Measurements from ENCODE around the gene BCL2L11.
"Not testable (repeated sequence)": the region's sequence is repeated elsewhere in the genome, so short reads cannot be mapped to it uniquely, and the experiment has no call there.

Gene BCL2L11

DNA sequence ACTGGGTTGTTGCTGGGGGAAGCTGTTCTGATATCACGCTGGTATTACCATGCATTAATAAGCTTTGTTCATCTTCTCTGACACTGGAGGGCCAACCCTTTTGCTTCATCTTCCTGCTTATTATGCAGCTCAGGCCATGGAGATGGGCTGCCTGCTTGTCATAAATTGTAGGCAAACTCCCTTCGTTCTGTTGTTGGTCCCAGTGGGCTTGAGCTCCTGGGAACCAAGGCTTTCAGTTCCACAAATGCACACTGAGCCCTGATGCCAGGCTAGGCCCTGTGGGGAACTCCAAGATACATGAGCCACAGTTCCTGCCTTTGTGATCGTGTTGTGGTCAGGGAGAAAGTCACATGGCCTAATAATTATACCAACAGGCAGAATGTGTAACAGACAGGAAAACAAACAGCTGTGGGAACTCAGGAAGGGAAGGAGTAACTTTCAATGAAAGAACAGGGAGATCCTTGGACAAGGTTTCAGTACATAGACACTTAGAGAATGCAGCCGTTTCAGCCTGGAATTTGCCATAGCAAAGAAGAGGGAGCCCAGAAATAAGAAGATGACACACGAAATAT is 49.0 kb upstream of the BCL2L11 start (continued):
- TF ChIP-seq, protein P1, sequence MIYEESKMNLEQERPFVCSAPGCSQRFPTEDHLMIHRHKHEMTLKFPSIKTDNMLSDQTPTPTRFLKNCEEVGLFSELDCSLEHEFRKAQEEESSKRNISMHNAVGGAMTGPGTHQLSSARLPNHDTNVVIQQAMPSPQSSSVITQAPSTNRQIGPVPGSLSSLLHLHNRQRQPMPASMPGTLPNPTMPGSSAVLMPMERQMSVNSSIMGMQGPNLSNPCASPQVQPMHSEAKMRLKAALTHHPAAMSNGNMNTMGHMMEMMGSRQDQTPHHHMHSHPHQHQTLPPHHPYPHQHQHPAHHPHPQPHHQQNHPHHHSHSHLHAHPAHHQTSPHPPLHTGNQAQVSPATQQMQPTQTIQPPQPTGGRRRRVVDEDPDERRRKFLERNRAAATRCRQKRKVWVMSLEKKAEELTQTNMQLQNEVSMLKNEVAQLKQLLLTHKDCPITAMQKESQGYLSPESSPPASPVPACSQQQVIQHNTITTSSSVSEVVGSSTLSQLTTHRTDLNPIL (CRISPR knock-in tag; IDR thresholded peaks at IDR 0.05; ENCODE audit: low read depth): no peak
- TF ChIP-seq, protein P2, sequence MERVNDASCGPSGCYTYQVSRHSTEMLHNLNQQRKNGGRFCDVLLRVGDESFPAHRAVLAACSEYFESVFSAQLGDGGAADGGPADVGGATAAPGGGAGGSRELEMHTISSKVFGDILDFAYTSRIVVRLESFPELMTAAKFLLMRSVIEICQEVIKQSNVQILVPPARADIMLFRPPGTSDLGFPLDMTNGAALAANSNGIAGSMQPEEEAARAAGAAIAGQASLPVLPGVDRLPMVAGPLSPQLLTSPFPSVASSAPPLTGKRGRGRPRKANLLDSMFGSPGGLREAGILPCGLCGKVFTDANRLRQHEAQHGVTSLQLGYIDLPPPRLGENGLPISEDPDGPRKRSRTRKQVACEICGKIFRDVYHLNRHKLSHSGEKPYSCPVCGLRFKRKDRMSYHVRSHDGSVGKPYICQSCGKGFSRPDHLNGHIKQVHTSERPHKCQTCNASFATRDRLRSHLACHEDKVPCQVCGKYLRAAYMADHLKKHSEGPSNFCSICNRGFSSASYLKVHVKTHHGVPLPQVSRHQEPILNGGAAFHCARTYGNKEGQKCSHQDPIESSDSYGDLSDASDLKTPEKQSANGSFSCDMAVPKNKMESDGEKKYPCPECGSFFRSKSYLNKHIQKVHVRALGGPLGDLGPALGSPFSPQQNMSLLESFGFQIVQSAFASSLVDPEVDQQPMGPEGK (CRISPR knock-in tag; IDR thresholded peaks at IDR 0.05; ENCODE audit: borderline replicate concordance): no peak
- TF ChIP-seq, protein P3, sequence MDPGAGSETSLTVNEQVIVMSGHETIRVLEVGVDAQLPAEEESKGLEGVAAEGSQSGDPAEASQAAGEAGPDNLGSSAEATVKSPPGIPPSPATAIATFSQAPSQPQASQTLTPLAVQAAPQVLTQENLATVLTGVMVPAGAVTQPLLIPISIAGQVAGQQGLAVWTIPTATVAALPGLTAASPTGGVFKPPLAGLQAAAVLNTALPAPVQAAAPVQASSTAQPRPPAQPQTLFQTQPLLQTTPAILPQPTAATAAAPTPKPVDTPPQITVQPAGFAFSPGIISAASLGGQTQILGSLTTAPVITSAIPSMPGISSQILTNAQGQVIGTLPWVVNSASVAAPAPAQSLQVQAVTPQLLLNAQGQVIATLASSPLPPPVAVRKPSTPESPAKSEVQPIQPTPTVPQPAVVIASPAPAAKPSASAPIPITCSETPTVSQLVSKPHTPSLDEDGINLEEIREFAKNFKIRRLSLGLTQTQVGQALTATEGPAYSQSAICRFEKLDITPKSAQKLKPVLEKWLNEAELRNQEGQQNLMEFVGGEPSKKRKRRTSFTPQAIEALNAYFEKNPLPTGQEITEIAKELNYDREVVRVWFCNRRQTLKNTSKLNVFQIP (CRISPR knock-in tag; IDR thresholded peaks at IDR 0.05; ENCODE audit: borderline replicate concordance, low read depth): no peak
- TF ChIP-seq BACH2 (CRISPR knock-in tag; IDR thresholded peaks at IDR 0.05; ENCODE audit: borderline replicate concordance): no peak
- no peak for TF ChIP-seq PPARA (CRISPR knock-in tag; IDR thresholded peaks at IDR 0.05; ENCODE audit: borderline replicate concordance)

DNA sequence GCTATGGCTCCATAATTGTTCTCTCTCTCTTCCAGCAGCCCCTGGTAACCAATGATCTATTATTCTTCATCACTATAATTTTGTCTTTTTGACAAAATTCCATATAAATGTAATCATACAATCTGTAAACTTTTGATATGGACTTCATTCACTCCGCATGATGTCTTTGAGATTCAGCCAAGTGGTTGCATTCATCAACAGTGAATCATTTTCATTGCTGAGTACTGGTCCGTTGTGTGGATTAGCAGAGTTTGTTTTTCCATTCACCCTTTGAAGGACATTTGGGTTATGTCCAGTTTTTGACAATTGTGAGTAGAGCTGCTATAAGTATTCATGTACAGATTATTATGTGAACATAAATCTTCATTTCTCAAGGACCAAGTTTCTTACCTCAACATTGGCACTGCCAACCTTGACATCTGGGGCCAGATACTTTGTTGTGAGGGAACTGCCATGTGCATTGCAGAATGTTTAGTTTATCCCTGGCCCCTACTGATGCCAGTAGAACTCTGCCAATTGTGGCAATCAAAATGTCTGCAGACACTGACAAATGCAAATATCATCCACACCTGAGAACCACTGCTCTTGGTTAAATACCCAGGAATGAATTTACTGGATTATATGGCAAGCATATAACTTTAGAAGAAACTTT is 48.4 kb upstream of the BCL2L11 start:
- TF ChIP-seq ISL1 (CRISPR knock-in tag; IDR thresholded peaks at IDR 0.05): peak; percentile 74
- TF ChIP-seq, protein P2 (CRISPR knock-in tag; IDR thresholded peaks at IDR 0.05; ENCODE audit: borderline replicate concordance): no peak

DNA sequence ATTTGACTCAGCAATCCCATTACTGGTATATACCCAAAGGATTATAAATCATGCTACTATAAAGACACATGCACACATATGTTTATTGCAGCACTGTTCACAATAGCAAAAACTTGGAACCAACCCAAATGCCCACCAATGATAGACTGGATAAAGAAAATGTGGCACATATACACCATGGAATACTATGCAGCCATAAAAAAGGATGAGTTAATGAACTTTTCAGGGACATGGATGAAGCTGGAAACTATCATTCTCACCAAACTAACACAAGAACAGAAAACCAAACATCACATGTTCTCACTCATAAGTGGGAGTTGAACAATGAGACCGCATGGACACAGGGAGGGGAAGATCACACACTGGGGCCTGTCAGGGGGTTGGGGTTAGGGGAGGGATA is 38.1 kb upstream of the BCL2L11 start:
- not testable (repeated sequence) for ATAC-seq

More for the DNA sequence above, 48.4 kb upstream of the BCL2L11 start:
- peak; percentile 79 for ATAC-seq

DNA sequence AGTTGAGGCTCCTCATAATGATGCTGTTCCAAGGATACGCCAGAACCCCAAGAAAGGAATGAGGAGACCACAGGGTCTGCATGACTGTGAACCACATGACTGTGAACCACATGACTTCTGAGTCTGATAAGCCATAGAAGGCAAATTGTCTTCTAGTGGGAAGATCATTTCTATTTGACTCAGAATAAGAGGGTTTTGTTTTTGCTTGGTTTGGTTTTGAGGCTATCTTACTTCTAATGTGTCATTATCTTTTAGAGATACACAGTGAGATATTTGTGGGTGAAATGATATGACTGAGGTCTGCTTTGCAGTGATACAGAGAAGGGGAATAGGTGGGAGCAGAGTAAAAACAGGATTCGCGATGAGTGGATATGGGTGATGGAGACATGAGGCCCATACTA is 28.9 kb upstream of the BCL2L11 start:
- no peak for ATAC-seq
- TF ChIP-seq TCF4 (CRISPR knock-in tag; IDR thresholded peaks at IDR 0.05; ENCODE audit: borderline replicate concordance): no peak
- TF ChIP-seq, protein P3 (CRISPR knock-in tag; IDR thresholded peaks at IDR 0.05; ENCODE audit: borderline replicate concordance, low read depth): no peak

DNA sequence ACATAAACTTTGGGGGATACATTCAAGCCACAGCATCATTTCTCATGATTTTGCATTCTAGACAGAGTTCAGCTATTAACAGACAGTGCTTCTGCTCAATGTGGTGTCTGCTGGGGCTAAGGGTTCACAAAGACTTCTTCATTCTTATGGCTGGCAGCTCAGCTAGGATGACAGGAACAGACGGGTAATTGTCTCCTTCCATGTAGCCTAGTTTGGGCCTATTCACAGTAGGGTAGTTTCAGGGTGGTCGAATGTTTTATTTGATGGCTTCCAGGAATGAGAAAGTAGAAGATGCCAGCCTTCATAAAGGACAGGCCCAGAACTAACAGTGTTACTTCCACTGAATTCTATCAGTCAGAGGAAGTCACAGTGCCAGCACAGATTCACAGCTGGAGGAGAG is 26.0 kb upstream of the BCL2L11 start:
- ATAC-seq: no peak
- no peak for TF ChIP-seq ZNF70 (CRISPR knock-in tag; IDR thresholded peaks at IDR 0.05)
- no peak for TF ChIP-seq BACH2 (CRISPR knock-in tag; IDR thresholded peaks at IDR 0.05; ENCODE audit: borderline replicate concordance)
- TF ChIP-seq ZNF565 (CRISPR knock-in tag; conservative IDR thresholded peaks at IDR 0.05; ENCODE audit: low read depth): no peak
- TF ChIP-seq, protein P4, sequence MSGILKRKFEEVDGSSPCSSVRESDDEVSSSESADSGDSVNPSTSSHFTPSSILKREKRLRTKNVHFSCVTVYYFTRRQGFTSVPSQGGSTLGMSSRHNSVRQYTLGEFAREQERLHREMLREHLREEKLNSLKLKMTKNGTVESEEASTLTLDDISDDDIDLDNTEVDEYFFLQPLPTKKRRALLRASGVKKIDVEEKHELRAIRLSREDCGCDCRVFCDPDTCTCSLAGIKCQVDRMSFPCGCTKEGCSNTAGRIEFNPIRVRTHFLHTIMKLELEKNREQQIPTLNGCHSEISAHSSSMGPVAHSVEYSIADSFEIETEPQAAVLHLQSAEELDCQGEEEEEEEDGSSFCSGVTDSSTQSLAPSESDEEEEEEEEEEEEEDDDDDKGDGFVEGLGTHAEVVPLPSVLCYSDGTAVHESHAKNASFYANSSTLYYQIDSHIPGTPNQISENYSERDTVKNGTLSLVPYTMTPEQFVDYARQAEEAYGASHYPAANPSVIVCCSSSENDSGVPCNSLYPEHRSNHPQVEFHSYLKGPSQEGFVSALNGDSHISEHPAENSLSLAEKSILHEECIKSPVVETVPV (CRISPR knock-in tag; IDR thresholded peaks at IDR 0.05): no peak
- TF ChIP-seq, protein P3 (CRISPR knock-in tag; IDR thresholded peaks at IDR 0.05; ENCODE audit: borderline replicate concordance, low read depth): no peak
- no peak for TF ChIP-seq RARB (CRISPR knock-in tag; IDR thresholded peaks at IDR 0.05)
- no peak for TF ChIP-seq ZFP3 (CRISPR knock-in tag; IDR thresholded peaks at IDR 0.05)
- TF ChIP-seq ZC3H10 (CRISPR knock-in tag; IDR thresholded peaks at IDR 0.05): no peak
- TF ChIP-seq ESRRG (CRISPR knock-in tag; IDR thresholded peaks at IDR 0.05): no peak
- TF ChIP-seq TCF4 (CRISPR knock-in tag; IDR thresholded peaks at IDR 0.05; ENCODE audit: borderline replicate concordance): no peak
- TF ChIP-seq, protein P1 (CRISPR knock-in tag; IDR thresholded peaks at IDR 0.05; ENCODE audit: low read depth): no peak
- TF ChIP-seq ZNF8 (CRISPR knock-in tag; IDR thresholded peaks at IDR 0.05): no peak
- no peak for TF ChIP-seq PPARA (CRISPR knock-in tag; IDR thresholded peaks at IDR 0.05; ENCODE audit: borderline replicate concordance)
- no peak for TF ChIP-seq ISL1 (CRISPR knock-in tag; IDR thresholded peaks at IDR 0.05)
- TF ChIP-seq, protein P2 (CRISPR knock-in tag; IDR thresholded peaks at IDR 0.05; ENCODE audit: borderline replicate concordance): no peak
- no peak for TF ChIP-seq CSDC2 (CRISPR knock-in tag; IDR thresholded peaks at IDR 0.05)
